HG03280 (cell line): ENCODE data around the gene NCKAP5.
"Not testable (repeated sequence)": the region's sequence is repeated elsewhere in the genome, so short reads cannot be mapped to it uniquely, and the experiment has no call there.

ENCODE experiments used
- ATAC-seq: cut with Tn5 transposase; IDR thresholded peaks from one replicate; pipeline ENCODE4 v1.9.1; 2021; ENCODE audit warnings: mild to moderate bottlenecking, moderate library complexity; ENCODE audit not compliant: unreplicated experiment

The NCKAP5 gene

DNA sequence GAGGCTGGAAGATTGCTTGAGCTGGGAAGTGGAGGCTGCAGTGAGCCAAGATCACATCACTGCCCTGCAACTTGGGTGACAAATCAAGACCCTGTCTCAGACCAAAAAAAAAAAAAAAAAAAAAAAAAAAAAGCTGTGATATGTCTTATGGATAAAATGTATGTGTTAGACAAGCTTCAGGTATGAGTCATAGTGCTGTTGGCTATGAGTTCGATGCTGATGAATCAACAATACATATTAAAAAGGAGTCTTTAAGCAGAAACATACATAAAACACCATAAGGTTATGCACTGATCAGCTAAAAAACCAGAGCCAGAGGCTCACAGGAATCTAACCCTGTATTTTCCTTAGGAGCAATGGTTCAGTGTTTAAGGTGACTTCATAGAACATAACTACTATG lies 332.3 kb downstream of the NCKAP5 start:
- no peak for ATAC-seq

DNA sequence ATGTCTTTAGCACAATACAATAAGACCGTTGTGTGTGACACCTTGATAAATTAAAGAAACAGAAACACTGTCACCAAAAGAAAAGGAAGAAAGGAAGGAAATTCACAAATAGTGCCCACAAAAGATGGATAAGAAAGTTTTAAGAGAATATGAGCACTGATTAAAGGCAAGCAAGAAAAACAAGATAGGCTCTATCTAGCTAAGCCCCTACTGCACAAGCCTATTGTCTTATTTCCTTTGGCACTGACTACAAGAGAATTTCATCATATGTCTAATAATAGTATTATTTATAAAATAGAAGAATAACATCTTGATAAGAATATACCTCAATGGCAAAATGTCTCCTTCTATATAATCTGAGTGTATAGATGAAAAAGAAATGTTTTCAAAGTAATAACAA lies 335.7 kb downstream of the NCKAP5 start:
- no peak for ATAC-seq

DNA sequence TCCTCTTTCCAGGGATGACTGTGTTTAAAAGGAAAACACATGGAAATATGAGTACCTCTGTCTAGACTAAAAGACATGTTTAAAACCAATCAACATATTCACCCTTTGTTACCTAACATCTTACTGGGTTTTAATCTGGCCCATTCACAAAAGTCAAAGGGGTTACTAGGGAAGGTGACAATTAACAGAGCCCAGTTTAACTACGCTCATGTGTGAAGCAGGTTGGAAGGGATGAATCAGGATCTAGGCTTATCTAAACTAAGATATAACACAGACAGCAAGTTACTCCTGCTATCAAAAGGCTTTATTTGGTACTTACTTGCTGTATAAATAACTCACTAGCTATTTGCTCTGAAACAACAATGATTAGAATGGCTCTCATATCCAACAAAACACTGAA lies 337.0 kb downstream of the NCKAP5 start:
- ATAC-seq, result no peak

DNA sequence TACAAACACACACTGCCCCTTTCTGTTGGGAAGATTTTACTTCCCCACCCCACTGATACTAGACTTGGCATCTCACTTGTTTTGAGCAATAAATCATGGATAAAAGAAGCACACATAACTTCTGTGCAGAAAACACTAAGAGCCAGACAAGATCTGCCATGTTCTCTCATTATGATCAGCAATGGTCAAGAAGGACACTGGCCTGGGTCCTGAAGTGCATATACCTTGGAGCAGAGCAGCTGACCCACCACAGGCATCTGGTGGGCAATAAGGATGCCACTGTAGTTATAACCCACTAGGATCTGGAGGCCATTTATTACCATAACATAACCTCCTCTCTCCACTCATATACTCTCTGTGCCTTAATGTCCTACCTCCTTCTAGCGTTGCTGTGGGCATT lies 338.3 kb downstream of the NCKAP5 start:
- ATAC-seq, result no peak

DNA sequence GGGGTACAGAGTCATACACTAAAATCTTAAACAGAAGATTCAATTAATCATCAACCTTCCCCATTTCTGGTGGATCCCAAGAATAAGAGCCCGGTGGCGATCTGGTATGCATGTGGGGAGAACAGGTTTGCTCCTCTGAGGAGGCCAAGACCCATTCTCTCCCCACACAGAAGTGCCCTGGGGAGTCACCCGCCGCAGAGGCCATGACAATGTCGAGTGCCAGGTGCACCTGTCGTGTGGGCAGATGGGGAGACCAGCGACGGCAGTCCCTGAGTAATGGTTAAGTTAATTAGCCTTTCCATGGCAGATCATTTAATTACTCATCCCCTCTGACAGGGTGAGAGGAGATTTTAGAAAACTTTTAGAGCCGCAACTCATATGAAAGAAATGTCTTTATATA lies 345.0 kb downstream of the NCKAP5 start:
- ATAC-seq, result no peak

DNA sequence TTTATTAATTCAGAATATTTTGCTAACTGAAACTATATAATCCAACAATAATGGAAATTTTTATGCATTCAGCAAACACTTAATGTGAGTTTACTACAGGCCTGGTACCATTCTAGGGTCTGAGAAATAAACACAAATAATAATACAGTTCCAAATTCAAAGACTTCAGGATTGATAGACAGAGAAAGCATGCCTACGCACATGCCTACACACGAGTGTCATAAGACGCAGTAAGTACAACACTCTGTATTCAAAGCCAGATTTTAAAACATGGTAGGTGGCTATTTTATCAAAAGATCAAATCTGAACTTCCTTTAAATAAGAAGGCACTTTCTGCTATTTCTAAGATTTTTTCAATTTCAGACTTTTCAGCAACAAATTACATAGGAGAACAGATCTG lies 346.9 kb downstream of the NCKAP5 start:
- ATAC-seq, result no peak

DNA sequence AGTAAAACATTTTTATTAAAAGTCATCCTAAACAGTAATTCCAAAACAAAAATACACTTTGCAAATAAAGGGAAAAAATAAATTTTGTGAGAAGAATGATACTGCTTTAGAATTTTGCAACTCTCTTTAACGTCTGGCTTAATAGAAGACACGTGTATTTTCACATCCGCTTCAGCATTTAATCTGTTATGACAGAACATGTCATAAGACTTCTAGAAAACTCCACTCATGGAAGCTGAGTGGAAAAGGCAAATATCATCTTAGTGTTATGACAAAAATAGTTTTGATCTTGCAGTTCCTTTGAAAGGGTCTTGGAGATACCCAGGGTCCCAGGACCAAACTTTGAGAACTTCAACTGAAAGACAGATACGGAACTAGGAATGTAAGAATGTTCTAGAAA lies 350.1 kb downstream of the NCKAP5 start:
- no peak for ATAC-seq

DNA sequence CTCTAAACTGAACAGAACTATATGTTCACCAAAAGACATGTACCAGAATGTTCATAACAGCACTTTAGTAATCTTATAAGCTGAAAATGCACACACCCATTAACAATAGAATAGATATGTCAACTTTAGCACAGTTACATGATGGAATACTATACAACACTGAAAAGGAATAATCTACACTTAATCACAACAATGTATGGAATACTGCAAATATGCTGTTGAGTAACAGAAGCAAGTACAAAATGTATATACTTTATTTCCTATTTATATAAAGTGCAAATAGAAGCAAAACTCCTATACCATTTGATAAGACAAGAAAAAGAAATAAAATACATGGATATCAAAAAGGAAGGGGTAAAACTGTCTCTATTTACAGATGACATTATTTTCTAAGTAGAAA lies 352.8 kb downstream of the NCKAP5 start:
- ATAC-seq, result no peak

DNA sequence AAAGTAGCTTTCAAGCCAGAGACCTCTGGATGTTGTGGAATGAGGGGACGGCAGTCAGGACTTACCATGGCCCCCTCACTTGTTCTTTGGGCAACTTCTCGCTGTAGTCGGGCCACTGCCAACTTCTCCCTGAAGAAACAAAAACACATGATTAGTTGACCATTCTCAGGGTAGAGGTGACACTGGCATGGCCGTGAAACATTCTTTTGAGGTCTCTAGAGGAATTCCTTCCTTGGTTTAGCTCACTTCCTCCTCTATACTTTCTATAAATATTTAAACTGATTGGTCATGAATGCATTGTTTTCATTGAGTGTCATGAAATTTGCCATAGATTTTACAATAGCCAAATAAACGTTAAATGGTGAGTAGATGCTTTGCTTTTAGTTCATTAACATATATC lies 354.6 kb downstream of the NCKAP5 start:
- ATAC-seq, result no peak

DNA sequence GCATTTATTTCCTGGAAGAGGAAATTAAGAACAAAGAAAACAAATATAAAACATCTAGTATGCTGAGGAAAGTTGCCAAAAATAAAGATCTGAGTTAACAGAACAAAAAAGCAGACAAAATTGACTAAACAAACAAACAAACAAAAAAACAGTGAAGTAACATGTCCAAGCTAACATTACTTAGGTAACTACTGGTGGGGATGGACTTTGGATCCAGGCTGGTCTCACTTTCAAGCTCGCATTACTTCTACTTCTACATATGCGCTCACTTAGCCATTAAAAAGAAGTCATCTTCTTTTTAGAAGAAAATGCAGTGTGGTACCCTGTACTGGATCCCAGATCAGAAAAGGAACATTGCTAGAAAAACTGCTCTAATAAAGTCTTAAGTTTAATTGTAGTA lies 358.9 kb downstream of the NCKAP5 start:
- ATAC-seq, result no peak

DNA sequence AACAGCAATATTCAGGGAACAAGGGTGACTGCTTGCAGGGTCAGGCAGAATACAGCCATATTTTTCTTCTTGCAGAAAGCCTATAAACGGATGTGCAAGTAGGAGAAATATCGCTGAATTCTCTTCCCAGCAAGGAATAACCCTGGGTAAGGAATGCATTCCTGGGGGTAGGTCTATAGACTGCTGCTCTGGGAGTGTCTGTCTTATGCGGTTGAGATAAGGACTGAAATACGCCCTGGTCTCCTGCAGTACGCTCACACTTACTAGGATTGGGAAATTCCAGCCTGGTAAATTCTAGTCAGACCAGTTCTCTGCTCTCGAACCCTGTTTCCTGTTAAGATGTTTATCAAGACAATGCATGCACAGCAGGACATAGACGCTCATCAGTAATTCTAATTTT lies 361.6 kb downstream of the NCKAP5 start:
- not testable (repeated sequence) for ATAC-seq

DNA sequence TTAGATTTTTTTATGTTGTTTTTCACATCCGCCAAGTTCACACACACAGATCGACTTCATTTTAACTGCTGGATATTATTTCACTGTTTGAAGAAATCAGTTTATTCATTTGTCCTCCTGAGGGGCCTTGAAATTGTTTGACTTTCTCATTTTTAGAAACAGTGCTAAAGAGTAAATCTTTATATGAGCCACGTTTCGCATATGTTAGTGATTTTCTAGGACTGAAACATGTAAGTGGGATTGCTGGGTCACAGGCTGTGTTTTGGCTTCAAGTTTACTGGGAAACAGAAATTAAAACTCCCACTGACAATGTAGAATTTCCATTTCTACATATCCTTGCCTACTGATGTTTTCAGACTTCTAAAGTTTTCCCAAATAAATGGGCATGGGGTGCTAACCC lies 363.8 kb downstream of the NCKAP5 start:
- no peak for ATAC-seq

DNA sequence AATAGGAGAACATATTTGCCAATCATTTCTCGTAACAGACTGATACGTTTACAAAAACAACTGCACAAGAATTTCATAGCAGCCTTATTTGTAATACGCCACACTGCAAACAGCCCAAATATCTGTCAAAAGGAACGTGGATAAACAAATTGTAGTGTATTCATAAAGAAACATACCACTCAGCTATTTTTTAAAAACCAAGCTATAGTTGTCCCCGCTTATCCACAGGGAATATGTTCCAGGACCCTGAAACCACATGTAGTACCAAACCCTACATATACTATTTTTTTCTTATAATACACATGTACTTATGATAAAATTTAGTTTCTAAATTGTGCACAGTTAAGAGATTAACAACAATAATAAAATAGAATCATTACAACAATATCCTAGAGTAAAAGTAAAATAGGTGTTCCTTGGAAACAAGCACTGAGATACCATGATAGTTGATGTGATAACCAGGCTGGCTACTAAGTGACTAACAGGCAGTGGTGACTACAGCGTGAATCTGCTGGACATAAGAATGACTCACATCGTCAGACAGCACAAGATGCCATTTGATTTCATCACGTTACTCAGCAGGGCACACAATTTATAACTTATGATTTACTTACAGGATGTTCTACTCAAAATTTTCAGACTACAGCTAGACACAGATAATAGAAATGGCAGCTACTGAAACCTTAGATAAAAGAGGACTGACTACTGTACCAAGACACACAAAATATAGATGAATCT lies 367.4 kb downstream of the NCKAP5 start:
- ATAC-seq, result no peak

DNA sequence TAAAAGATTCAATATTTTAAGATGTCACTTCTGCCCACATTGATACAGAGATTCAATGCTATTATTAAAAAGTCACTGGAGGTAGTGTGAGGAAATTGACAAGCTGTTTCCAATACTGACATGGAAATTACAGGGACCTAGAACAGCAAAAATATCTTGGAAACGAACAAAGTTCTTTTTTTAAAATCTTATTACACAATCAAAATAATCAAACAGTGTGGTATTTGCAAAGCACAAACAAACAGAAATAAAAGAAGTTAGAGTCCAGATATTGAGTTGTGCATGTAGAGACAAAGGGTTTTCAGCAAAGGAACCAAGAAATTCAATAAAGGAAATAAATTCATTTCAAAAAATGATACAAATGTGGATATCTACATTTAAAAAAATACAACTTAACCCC lies 369.6 kb downstream of the NCKAP5 start:
- ATAC-seq, result no peak

DNA sequence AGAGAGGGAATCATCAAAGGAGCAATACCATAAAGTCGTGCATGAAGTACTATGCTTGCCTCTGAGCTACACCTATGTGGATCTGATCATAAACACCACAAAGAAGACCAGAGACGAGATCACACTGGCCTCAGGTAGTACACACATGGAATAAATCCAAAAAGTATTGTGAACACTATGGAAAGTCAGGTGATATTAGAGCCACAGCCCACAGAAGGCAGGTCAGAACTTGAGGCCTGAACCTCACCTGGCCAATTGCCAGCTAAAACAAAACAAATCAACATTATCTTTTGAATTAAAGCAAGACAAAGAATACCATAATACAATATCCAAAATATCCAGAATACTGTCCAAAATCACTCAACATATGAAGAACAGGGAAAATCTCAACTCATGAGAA lies 371.1 kb downstream of the NCKAP5 start:
- no peak for ATAC-seq

DNA sequence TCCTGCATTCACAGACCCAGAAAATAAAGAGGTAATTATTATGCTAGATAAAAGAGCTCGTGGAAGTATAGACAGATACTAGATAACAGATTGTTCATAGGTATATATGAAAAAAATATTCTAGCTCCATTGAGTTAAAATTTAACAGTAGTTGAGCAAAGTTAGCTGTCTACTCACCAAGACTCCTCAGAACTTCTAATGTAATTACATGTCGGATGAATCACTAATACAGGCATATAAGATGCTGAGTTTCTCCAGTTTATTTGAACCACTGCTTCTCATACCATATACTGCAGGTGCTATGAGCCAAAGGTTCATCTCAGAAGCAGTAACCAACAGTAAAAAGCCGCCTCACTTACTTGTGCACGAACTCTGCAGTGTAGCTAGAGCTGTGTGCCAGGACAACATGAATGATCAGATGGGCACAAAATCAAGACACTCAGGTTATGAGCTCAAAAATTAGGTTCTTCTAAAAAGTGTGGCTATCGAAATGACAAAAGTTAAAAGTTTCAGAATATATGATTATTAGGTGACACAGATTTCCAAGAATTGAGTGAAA lies 373.4 kb downstream of the NCKAP5 start:
- ATAC-seq, result no peak

DNA sequence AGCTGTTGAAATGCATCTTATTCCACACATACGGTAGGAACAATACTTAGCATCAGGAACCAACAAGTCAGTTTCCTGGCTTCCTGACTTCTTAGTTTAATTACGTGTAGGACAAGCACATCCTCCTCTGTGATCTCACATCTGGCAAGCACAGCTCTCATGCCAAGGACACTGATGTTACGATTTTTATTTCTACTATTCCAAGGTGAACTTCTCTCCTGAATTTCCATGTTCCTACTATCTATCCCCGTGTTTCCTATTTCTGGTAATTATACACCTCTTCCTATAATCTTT lies 374.0 kb downstream of the NCKAP5 start:
- ATAC-seq, result no peak

DNA sequence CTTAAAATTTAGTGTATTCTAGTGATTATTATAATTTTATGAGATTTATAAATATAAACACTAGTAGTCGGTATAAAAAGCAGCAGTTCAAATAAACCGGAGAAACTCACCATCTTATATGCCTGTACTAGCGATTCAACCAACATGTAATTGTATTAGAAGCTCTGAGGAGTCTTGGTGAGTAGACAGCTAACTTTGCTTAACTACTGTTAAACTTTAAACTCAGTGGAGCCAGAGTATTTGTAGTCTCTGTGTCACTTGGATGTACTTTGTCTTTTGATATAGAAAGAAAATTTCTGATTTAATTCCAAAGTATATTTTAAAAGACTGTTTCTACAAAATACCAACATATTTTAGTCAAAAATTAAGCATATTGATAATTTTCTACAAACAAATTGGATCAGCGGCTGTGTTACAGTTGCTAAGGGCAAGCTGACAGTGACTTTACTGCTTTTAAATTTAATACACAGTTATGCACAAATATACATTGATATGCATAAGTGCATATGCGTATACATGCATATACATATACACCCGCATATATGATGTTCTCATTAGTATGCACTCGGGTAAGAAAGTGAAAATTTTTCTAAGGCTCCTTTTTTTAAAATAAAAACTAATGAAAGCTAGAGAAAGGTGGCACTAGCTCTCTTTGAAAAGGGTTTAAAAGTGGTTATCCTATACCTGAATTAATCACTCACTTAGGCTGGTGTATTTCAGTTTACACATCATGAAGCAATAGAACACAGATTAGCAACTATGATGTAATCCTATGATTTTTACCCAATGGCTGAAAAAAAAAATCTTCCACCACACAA lies 374.5 kb downstream of the NCKAP5 start:
- no peak for ATAC-seq

DNA sequence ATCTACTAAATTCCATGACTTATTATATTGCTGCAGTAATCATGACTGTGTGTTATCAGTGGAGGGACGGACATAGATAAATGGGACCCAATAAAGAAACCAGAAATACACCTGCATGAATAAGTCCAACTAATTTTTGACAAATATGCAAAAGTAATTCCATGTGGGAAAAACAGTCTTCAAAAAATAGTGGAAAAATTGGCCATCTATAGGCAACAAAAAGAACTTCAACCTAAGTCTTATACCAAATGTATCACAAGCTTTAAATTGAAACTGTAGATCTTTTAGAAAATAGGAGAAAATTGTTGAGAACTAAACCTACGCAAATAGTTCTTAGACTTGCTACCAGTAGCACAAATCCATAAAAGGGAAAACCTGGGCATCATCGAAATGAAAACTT lies 376.2 kb downstream of the NCKAP5 start:
- ATAC-seq, result no peak

DNA sequence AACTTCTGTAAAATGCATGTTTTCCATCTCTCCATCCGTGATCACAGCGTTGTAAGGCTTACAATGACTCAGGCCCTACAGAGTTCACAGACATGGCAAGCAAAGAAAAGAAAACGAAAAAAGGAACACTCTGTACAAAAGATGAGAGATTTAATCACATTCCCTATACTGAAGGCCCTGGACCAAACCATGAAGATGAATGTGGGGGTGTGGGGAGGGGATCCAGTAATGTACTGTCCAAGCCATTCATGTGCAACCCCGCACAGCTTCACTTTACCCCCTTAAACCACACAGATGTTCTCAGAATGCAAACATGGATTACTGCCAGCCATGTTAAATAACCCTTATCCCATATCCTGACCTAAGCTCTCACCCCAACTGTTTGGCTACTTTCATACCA lies 391.1 kb downstream of the NCKAP5 start:
- ATAC-seq, result no peak

DNA sequence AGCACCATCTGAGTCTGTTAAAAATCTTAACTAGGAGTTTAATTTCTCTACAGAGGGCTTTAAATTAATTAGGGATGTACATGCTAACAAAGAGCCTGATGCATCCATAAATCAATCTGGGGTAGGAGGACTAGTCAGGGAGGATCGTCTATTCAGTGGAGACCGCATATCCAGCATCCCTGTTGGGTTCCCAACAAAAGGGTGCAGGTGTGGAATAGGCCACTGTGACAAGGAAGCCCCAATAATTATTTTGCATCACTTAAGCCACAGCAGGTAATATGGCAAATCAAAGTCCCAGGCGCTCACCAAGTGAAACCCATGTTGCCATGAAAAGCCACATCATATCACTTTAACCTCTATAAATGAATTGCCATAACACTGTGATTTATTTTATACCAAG lies 392.3 kb downstream of the NCKAP5 start:
- ATAC-seq, result no peak

DNA sequence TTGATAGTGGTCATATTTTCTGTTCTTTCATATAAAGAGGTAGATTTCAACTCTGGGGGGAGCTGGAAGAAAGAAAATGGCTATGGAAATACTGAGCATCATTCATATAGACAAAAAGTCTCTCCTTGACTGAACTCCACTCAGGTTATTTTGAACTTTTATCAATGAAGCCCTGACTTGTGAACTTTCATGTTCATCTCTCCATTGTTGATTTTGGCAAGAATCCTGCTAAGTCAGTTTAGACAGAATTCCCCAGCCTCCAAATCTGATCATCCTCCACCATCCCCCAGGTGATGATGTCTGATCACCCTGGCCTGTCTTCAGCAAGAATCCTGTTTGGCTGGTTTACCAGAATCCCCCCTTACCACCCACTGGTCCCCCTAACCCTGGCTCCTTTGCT lies 395.0 kb downstream of the NCKAP5 start:
- ATAC-seq, result no peak
